Esophagus (tissue), 2 donors: ENCODE data around the gene CELA1. TPM values are rescaled to one million over a fixed set of nuclear protein-coding genes. Genes with fewer than 3 reads are reported as not detected.
"Not testable (repeated sequence)": the region's sequence is repeated elsewhere in the genome, so short reads cannot be mapped to it uniquely, and the experiment has no call there.

ENCODE experiments used
- H3K27ac ChIP-seq, 2 donors: one replicate each; pipeline ENCODE4 v1.5.1; 2013; ENCODE audit warnings: low read depth in 2 of 2, mild to moderate bottlenecking in 2 of 2, inconsistent platforms in 1 of 2, low read length in 1 of 2, moderate library complexity in 1 of 2
- H3K27me3 ChIP-seq, 2 donors: one replicate each; pipeline ENCODE4 v1.6.1; 2013; ENCODE audit warnings: low read length in 2 of 2, control low read depth in 1 of 2, mild to moderate bottlenecking in 1 of 2; ENCODE audit not compliant: insufficient read depth in 2 of 2, control insufficient read depth in 1 of 2
- H3K36me3 ChIP-seq, 2 donors: one replicate each; pipeline ENCODE4 v1.6.1; 2013; ENCODE audit warnings: low read length in 1 of 2; ENCODE audit not compliant: control insufficient read depth in 2 of 2, insufficient read depth in 2 of 2
- H3K4me1 ChIP-seq, 2 donors: one replicate each; pipeline ENCODE4 v1.6.1; 2013; ENCODE audit warnings: low read length in 1 of 2; ENCODE audit not compliant: control insufficient read depth in 2 of 2, insufficient read depth in 2 of 2
- H3K4me3 ChIP-seq, 2 donors: one replicate each; pipeline ENCODE4 v1.5.1; 2013; ENCODE audit warnings: low read length in 2 of 2, mild to moderate bottlenecking in 2 of 2, low read depth in 1 of 2, moderate library complexity in 1 of 2
- H3K9me3 ChIP-seq, 2 donors: one replicate each; pipeline ENCODE4 v1.6.1; 2013; ENCODE audit warnings: mild to moderate bottlenecking in 2 of 2, low read depth in 1 of 2, low read length in 1 of 2, moderate library complexity in 1 of 2; ENCODE audit not compliant: control insufficient read depth in 2 of 2, insufficient read depth in 1 of 2
- WGBS, 2 donors: extraction: QIAGEN DNeasy Blood & Tissue Kit; methylation state at CpG; one replicate each; pipeline ENCODE4 v1.1.7; 2013; 5-methylcytosine and 5-hydroxymethylcytosine counted together
- polyA plus RNA-seq, 2 donors: library from polyadenylated mRNA; stranded (reverse); fragments of 200-250 nt; gene quantifications; one replicate each; pipeline ENCODE4 v1.2.3, GENCODE V29; 2013
- donor health status: healthy with polysubstance abuse.
- donor health status: Bipolar disorder and iron deficiency.

The CELA1 gene
- polyA plus RNA-seq, 2 donors, result not detected

- Histone ChIP-seq H3K36me3 (no peaks in the 10 kb centered on the region), H3K4me3 (no peak overlapping the region), H3K27me3 (no peaks in the 10 kb centered on the region), H3K4me1 (peaks cover 4 to 20% of the 10 kb centered on the region in 2 donors), H3K27ac (peak overlapping the region; percentile 61 to 65), H3K9me3 (peaks cover 0 to 2% of the 10 kb centered on the region in 2 donors)
- 75 to 88% methylated on average over 3 of the region's 3 CpGs for WGBS, 2 donors
These were observed 24.6 kb downstream of the CELA1 start for GRCh38 chr12:51321882-51322281.

- Histone ChIP-seq H3K4me1 (peaks cover 2 to 14% of the 10 kb centered on the region in 2 donors), H3K27ac (peak overlapping the region; percentile 57 to 82)
- WGBS, 2 donors, result 38 to 44% methylated on average over 3 of the region's 3 CpGs
These were observed 25.7 kb downstream of the CELA1 start for GRCh38 chr12:51320695-51321320.

GRCh38 chr12:51320311-51320694, 26.2 kb downstream of the CELA1 start:
- peak overlapping the region in 1 of 2 donors; percentile 45 for H3K27ac ChIP-seq
- no peaks in the 10 kb centered on the region for H3K36me3 ChIP-seq
- peaks cover 2 to 14% of the 10 kb centered on the region in 2 donors for H3K4me1 ChIP-seq
- H3K9me3 ChIP-seq, result peaks cover 0 to 2% of the 10 kb centered on the region in 2 donors
- H3K27me3 ChIP-seq, result no peaks in the 10 kb centered on the region
- 72 to 77% methylated on average over 4 of the region's 4 CpGs for WGBS, 2 donors
- no peak overlapping the region for H3K4me3 ChIP-seq

More at GRCh38 chr12:51320695-51321320, 25.7 kb downstream of the CELA1 start:
- Histone ChIP-seq H3K27me3 (no peaks in the 10 kb centered on the region), H3K9me3 (peaks cover 0 to 2% of the 10 kb centered on the region in 2 donors), H3K36me3 (no peaks in the 10 kb centered on the region), H3K4me3 (no peak overlapping the region)

GRCh38 chr12:51318846-51319599, 27.5 kb downstream of the CELA1 start:
- Histone ChIP-seq H3K27ac (peak overlapping the region; percentile 69 to 74), H3K27me3 (no peaks in the 10 kb centered on the region), H3K36me3 (no peaks in the 10 kb centered on the region), H3K4me3 (no peak overlapping the region), H3K9me3 (no peaks in the 10 kb centered on the region), H3K4me1 (peaks cover under 1 to 9% of the 10 kb centered on the region in 2 donors)
- 39 to 61% methylated on average over 3 of the region's 3 CpGs for WGBS, 2 donors

- not testable (repeated sequence) for H3K4me3 ChIP-seq, H3K9me3 ChIP-seq, H3K4me1 ChIP-seq, H3K36me3 ChIP-seq, H3K27me3 ChIP-seq
- H3K27ac ChIP-seq, result peak overlapping the region; percentile 69 to 86
- WGBS, 2 donors, result 81 to 82% methylated on average over 8 of the region's 8 CpGs
These were observed 28.2 kb downstream of the CELA1 start for GRCh38 chr12:51318057-51318806.

- no peaks in the 10 kb centered on the region for H3K27me3 ChIP-seq
- peaks cover 0 to 2% of the 10 kb centered on the region in 2 donors for H3K4me1 ChIP-seq
- no peak overlapping the region for H3K27ac ChIP-seq
- H3K4me3 ChIP-seq, result no peak overlapping the region
- no peaks in the 10 kb centered on the region for H3K36me3 ChIP-seq
- H3K9me3 ChIP-seq, result no peaks in the 10 kb centered on the region
- 96 to 98% methylated on average over 1 of the region's 1 CpG for WGBS, 2 donors
These were observed 35.1 kb downstream of the CELA1 start for GRCh38 chr12:51311389-51311788.

GRCh38 chr12:51307655-51308593, 38.6 kb downstream of the CELA1 start:
- no peaks in the 10 kb centered on the region for H3K36me3 ChIP-seq
- H3K27me3 ChIP-seq, result no peaks in the 10 kb centered on the region
- 72 to 73% methylated on average over 6 of the region's 6 CpGs for WGBS, 2 donors
- H3K27ac ChIP-seq, result peak overlapping the region; percentile 79 to 82
- H3K4me3 ChIP-seq, result no peak overlapping the region
- H3K9me3 ChIP-seq, result no peaks in the 10 kb centered on the region
- peaks cover 0 to 2% of the 10 kb centered on the region in 2 donors for H3K4me1 ChIP-seq

- WGBS, 2 donors, result 84 to 89% methylated on average over 5 of the region's 5 CpGs
- Histone ChIP-seq H3K27ac (no peak overlapping the region), H3K9me3 (no peaks in the 10 kb centered on the region), H3K27me3 (no peaks in the 10 kb centered on the region), H3K36me3 (no peaks in the 10 kb centered on the region), H3K4me1 (peaks cover 0 to 2% of the 10 kb centered on the region in 2 donors), H3K4me3 (no peak overlapping the region)
These were observed 40.0 kb downstream of the CELA1 start for GRCh38 chr12:51306507-51306906.

- not testable (repeated sequence) for H3K36me3 ChIP-seq, H3K9me3 ChIP-seq, H3K4me3 ChIP-seq, H3K27me3 ChIP-seq, H3K27ac ChIP-seq, H3K4me1 ChIP-seq
- WGBS, 2 donors, result 87 to 88% methylated on average over 10 of the region's 10 CpGs
These were observed 45.7 kb downstream of the CELA1 start for GRCh38 chr12:51300768-51301167.
